SHP77 treated with DMSO at 0.1 percent for 48 hours (cell line): ENCODE measurements around the gene FOXR1.
A peak's percentile ranks its signal among the peaks of the same experiment; 100 is the strongest.
"Not testable (repeated sequence)": the region's sequence is repeated elsewhere in the genome, so short reads cannot be mapped to it uniquely, and the experiment has no call there.

ENCODE experiments used
- DNase-seq: peaks from one replicate; lab custom pipeline; 2025; lab: John Stamatoyannopoulos, UW

The FOXR1 gene

DNA sequence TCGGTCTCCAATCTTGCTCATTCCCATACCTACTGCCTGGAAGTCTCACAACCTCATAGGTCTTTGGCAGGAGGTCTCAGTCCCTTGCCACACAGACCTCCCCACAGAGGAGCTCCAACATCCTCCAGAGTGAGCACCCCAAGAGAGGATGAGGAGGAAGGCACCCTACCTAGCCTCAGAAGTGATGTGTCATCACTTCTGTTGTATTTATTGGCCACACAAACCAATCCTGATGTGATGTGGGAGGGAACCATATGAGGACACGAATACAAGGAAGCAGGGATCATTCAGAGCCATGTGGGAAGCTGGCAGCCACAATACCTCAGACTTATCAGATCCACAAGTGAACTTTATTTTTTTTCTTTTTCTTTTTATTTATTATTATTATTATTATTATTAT, 24.5 kb upstream of the FOXR1 start:
- DNase-seq, result no peak

- no peak for DNase-seq
These were observed 23.6 kb upstream of the FOXR1 start for GRCh38 chr11:118948000-118948399.

DNA sequence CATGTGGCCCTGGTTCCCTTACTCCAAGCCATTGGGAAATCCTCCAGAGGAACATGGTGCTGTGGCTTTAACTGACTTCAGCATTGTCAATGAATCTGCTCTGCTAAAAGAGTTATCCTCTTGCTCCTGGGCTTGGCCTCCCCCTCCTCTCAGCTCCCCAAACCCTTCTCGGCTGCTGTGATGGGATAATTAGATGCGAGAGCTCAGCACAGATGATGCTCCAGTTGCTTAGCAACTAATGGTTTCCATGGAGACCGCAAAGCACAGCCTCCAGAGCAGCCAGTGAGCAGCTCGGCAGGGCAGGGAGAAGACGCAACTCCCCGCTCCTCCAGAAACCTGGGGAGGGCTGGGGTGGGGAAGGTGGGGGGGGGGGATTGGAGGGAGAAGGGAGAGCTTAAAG, 18.3 kb upstream of the FOXR1 start:
- DNase-seq, result no peak

- not testable (repeated sequence) for DNase-seq
These were observed 17.6 kb upstream of the FOXR1 start for GRCh38 chr11:118953976-118954375.

DNA sequence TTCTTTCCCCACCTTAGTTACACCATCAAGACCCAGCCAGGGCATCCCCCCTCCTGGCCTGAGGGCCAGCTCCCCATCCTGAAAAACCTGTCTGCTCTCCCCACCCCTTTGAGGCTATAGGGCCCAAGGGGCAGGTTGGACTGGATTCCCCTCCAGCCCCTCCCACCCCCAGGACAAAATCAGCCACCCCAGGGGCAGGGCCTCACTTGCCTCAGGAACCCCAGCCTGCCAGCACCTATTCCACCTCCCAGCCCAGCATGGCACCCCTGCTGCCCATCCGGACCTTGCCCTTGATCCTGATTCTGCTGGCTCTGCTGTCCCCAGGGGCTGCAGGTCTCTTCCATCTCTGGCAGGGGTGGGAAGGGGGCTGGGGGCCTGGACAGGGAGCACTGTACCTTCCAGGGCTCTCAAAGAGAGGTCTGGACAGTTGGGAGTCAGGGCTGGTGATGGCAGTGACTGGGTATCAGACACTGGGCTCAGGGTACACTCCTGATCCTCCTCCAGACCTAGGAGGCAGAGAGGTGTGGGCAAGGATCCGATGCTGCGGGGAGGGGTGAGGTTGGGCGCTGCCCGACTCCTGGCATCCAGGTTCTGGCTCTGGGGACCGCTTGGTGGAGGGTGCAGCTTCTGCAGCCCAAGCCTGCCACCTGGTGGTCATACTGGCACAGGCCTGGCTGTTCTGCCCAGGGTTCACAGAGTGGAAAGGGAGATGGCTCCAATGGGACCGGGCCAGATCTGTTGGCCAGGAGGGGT, 15.3 kb upstream of the FOXR1 start, which contains the start of gene UPK2:
UPK2 (plus strand) TSS at position 205 of the 753 bp plus-strand sequence; CDS start at position 258, 53 bp downstream.
- peak; percentile 27 for DNase-seq

DNA sequence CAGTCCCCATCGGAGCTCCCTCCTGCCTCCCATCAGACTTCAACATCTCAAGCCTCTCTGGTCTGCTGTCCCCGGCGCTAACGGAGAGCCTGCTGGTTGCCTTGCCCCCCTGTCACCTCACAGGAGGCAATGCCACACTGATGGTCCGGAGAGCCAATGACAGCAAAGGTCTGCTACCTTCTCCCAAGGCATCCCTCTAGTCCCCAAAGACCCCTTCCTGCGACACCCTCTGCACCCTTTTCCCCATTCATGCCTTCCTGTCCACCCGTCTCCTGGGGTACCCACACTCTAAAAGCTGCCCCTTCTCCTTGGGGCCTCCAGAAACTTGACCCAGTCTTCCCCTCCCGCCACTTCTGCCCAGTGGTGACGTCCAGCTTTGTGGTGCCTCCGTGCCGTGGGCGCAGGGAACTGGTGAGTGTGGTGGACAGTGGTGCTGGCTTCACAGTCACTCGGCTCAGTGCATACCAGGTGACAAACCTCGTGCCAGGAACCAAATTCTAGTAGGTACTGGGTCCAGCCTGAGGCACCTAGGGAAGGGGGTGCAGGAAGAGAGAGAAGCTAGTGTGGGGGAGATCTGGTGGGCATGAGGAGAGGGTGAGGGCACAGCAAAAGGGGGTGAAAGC, 14.6 kb upstream of the FOXR1 start:
- DNase-seq, result no peak

- DNase-seq, result no peak
These were observed 14.0 kb upstream of the FOXR1 start for GRCh38 chr11:118957549-118957948.

GRCh38 chr11:118957968-118958367, 13.6 kb upstream of the FOXR1 start:
- no peak for DNase-seq

DNA sequence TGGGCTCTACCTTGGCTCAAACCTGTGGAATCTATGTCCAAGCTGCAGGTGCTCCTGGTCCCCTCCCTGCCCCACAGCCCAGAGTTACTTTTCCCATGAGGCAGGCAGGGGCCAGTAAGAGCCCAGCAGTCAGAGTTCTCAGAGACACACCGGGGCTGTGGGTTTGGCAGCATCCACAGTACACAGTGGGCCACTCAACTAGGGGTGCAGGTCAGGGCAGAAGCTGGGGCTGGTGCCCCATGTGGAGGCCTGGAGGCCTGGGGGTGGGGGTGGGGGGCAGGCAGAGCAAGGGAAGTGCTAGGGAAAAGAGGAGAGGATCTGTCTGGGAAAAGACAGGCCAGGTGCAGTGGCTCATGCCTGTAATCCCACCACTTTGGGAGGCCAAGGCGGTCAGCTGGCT, 13.0 kb upstream of the FOXR1 start:
- DNase-seq, result no peak

- DNase-seq, result no peak
These were observed 10.4 kb upstream of the FOXR1 start for GRCh38 chr11:118961189-118961588.

- DNase-seq, result no peak
These were observed 10.0 kb upstream of the FOXR1 start for GRCh38 chr11:118961591-118961990.

DNA sequence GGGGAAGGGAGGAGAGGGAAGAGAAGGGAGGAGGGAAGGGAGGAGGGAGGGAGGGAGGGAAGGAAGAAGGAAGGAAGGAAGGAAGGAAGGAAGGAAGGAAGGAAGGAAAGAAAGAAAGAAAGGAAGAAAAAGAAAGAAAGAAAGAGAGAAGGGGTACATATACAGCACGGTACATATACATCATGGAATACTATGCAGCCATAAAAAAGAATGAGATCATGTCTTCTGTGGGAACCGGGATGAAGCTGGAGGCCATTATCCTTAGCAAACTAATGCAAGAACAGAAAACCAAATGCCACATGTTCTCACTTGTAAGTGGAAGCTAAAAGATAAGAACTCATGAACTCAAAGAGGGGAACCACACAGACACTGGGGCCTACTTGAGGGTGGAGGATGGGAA, 2.1 kb upstream of the FOXR1 start:
- not testable (repeated sequence) for DNase-seq

DNA sequence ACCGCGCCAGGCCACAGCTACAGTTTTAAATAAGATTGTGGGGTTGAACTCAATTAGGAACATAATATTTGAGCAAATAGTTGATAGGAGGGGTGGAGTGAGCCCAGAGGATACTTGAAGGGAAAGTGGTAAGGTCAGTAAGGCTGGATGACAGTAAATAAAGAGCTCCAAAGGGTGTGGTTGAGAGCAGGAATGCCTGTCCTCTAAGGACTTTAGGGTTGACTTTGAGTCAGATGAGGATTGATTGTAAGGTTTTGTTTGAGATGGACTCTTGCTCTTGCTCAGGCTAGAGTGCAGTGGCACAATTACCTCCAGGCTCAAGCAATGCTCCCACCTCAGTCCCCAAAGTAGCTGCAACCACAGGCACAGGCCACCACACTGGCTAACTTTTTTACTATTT, 2.4 kb downstream of the FOXR1 start:
- DNase-seq, result no peak

- no peak for DNase-seq
These were observed 4.5 kb downstream of the FOXR1 start for GRCh38 chr11:118975771-118976709.

- DNase-seq, result no peak
These were observed 7.9 kb downstream of the FOXR1 start for GRCh38 chr11:118979434-118979833.

DNA sequence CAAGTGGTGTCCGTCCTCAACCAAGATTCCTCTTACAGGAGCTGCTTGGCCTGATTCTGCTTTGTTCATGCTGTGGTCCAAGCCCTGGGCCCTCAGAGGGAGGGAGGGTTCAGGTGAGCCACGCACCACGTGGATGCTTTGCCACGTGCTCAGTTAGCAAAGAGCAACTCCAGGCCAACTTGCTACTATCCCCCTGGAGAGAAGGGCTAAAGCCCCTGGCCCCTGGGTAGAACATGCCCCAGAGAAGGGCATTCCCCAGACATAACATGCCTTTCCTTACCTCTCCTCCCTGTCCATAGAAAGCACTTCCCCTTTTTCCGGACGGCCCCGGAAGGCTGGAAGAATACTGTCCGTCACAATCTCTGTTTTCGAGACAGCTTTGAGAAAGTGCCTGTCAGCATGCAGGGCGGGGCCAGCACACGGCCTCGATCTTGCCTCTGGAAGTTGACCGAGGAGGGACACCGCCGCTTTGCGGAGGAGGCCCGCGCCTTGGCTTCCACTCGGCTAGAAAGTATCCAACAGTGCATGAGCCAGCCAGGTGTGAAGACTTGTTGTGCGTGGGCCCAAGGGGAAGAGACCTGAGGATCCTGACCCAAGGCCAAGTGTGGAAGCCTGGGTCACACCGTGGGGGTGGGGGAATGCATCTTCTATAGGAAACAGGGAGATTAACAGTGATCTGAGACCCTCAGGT, 8.8 kb downstream of the FOXR1 start:
- no peak for DNase-seq

DNA sequence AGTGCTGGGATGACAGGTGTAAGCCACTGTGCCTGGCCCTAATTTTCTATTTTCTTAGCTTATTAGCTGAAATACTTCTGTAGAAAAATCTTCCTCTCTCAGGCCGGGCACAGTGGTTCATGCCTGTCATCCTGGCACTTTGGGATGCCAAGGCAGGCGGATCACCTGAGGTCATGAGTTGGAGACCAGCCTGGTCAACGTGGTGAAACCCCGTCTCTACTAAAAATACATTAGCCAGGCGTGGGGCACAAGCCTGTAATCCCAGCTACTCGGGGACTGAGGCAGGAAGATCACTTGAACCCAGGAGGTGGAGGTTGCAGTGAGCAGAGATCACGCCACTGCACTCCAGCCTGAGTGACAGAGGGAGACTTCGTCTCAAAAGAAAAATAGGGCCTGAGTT, 12.8 kb downstream of the FOXR1 start:
- DNase-seq, result not testable (repeated sequence)

- DNase-seq, result no peak
These were observed 13.3 kb downstream of the FOXR1 start for GRCh38 chr11:118984825-118985224.

DNA sequence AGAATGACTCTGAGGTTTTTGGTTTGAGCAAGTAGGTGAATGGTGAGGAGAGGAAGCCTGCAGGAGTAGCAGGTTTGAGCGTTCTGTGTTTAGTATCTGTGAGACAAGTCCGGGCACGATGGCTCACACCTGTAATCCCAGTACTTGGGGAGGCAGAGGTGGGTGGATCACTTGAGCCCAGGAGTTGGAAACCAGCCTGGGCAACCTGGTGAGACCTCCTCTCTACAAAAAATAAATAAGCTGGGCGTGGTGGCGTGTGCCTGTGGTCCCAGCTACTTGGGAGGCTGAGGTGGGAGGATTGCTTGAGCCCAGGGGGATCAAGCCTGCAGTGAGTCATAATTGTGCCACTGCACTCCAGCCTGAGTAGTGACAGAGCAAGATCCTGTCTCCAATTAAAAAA, 16.7 kb downstream of the FOXR1 start:
- DNase-seq, result no peak

DNA sequence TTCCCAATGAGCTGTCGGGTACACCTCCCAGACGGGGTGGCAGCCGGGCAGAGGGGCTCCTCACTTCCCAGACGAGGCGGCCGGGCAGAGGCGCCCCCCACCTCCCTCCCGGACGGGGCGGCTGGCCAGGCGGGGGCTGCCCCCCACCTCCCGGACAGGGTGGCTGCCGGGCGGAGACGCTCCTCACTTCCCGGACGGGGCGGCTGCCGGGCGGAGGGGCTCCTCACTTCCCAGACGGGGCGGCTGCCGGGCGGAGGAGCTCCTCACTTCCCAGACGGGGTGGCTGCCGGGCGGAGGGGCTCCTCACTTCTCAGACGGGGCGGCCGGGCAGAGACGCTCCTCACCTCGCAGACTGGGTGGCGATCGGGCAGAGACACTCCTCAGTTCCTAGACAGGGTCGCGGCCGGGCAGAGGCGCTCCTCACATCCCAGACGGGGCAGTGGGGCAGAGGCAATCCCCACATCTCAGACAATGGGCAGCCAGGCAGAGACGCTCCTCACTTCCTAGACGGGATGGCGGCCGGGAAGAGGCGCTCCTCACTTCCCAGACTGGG, 20.0 kb downstream of the FOXR1 start:
- DNase-seq, result not testable (repeated sequence)

DNA sequence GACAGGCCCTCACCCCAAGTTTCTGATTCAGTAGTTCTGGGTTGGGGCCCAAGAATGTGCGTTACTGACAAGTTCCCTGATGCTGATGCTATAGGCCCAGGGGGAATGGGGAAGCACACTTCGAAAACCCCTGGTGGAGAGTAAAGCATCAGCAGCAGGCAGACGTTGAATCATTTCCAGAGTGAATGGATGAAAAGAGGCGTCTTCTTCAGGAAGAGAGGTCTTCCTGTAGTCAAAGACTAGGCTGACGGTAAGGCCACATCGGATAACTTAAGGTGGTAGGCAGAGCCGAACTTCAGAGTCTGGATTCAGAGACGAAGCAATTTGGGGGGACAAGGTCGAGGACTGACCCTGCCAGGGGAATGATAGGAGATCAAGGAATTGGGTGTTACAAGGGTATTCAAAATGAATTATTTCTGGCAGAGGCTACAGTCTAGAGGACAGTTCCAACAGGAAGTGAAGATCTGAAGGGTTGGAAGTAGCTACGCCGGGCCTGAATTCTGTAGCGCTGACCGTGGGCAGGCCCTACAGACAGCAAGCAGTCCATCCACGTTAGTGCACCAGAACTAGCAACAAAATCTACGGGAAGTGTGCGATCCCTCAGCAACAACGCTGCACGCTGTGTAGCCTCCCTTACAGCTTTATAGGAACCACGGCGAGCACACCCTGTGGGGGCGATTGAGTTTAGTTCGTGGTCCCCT, 25.5 kb downstream of the FOXR1 start:
- DNase-seq, result no peak
